Astrocyte of the hippocampus (primary cell): ENCODE data around the gene SMCO4.
"Not testable (repeated sequence)": the region's sequence is repeated elsewhere in the genome, so short reads cannot be mapped to it uniquely, and the experiment has no call there.

Source experiments
- DNase-seq: peaks from one replicate; pipeline ENCODE4 v3.0.0; 2011; ENCODE audit warnings: low read depth, low spot score

Gene SMCO4

GRCh38 chr11:93477684-93478234, 65.4 kb downstream of the SMCO4 start:
- DNase-seq = peak; percentile 81

GRCh38 chr11:93476796-93477195, 66.4 kb downstream of the SMCO4 start:
- peak; percentile 17 for DNase-seq

GRCh38 chr11:93474123-93474522, 69.1 kb downstream of the SMCO4 start:
- no peak for DNase-seq

GRCh38 chr11:93468290-93468689, 74.9 kb downstream of the SMCO4 start:
- DNase-seq = no peak

- no peak for DNase-seq
These were observed 76.1 kb downstream of the SMCO4 start for GRCh38 chr11:93467054-93467453.

GRCh38 chr11:93464927-93465540, 78.2 kb downstream of the SMCO4 start:
- DNase-seq = no peak

- not testable (repeated sequence) for DNase-seq
These were observed 79.5 kb downstream of the SMCO4 start for GRCh38 chr11:93463666-93464065.

- no peak for DNase-seq
These were observed 84.9 kb downstream of the SMCO4 start for GRCh38 chr11:93458286-93458685.

- peak; percentile 95 for DNase-seq
These were observed 98.5 kb downstream of the SMCO4 start for GRCh38 chr11:93444617-93445073.

- DNase-seq = not testable (repeated sequence)
These were observed 100.0 kb downstream of the SMCO4 start for GRCh38 chr11:93443232-93443631.

- DNase-seq = no peak
These were observed 110.9 kb downstream of the SMCO4 start for GRCh38 chr11:93432247-93432646.
